K562 (cell line): ENCODE results near the gene ALKBH7. TPM values are rescaled to one million over a fixed set of nuclear protein-coding genes. Genes with fewer than 3 reads are reported as not detected.
A peak's percentile ranks its signal among the peaks of the same experiment; 100 is the strongest.

Experiments used
- BCL6 ChIP-seq: fragments of 250-450 bp; sonication (Bioruptor Pico); IDR thresholded peaks from 2 replicates; pipeline ENCODE4 v1.4.0; 2020
- CBX3 ChIP-seq, 2 experiments: IDR thresholded peaks; 1 replicate in 1 of 2; 2 replicates in 1 of 2; pipeline ENCODE4 v1.6.1; 2012; ENCODE audit warnings: inconsistent platforms in 2 of 2, low read length in 2 of 2, borderline replicate concordance in 1 of 2, control low read depth in 1 of 2
- GABPB2 ChIP-seq: fragments of 250-450 bp; sonication (Bioruptor Pico); conservative IDR thresholded peaks from 2 replicates; pipeline ENCODE4 v1.5.1; 2021; ENCODE audit warnings: mild to moderate bottlenecking
- IFI16 ChIP-seq: fragments of 250-450 bp; sonication (Bioruptor Pico); IDR thresholded peaks from 2 replicates; pipeline ENCODE4 v2.1.2; 2022; ENCODE audit warnings: mild to moderate bottlenecking, inconsistent platforms
- JUND ChIP-seq, 2 experiments: IDR thresholded peaks; 2 replicates in 1 of 2; 3 replicates in 1 of 2; pipeline ENCODE4 v1.6.1; 2011; ENCODE audit warnings: borderline replicate concordance in 2 of 2, low read depth in 2 of 2, low read length in 2 of 2, improper control_type of control experiment in 1 of 2, missing biosample characterization in 1 of 2, missing genetic modification characterization in 1 of 2, missing genetic modification reagents in 1 of 2
- KLF1 ChIP-seq: fragments of 450-650 bp; IDR thresholded peaks from 2 replicates; pipeline ENCODE4 v1.6.1; 2016; ENCODE audit warnings: missing genetic modification characterization, missing compliant biosample characterization
- NFIC ChIP-seq: fragments of 450-650 bp; IDR thresholded peaks from 2 replicates; pipeline ENCODE4 v1.6.1; 2017; ENCODE audit warnings: mild to moderate bottlenecking, inconsistent platforms
- PCBP1 ChIP-seq: fragments of 200-400 bp; formaldehyde crosslinking; IDR thresholded peaks from 2 replicates; pipeline ENCODE4 v1.6.1; 2018; ENCODE audit warnings: mild to moderate bottlenecking, low read depth, low read length; ENCODE audit not compliant: poor library complexity, severe bottlenecking
- PHF8 ChIP-seq: fragments of 200-600 bp; sonication (generic); IDR thresholded peaks from 2 replicates; pipeline ENCODE4 v1.6.1; 2012; ENCODE audit warnings: mixed run types, mild to moderate bottlenecking, inconsistent platforms, low read length, moderate library complexity, borderline replicate concordance
- SIN3B ChIP-seq: fragments of 450-650 bp; IDR thresholded peaks from 2 replicates; pipeline ENCODE4 v1.6.1; 2017; ENCODE audit warnings: low read depth, mild to moderate bottlenecking, moderate library complexity
- ZNF586 ChIP-seq: fragments of 450-650 bp; formaldehyde crosslinking; conservative IDR thresholded peaks from 2 replicates; pipeline ENCODE4 v1.4.0; 2020; ENCODE audit warnings: mild to moderate bottlenecking, moderate library complexity
- ZNF699 ChIP-seq: fragments of 250-450 bp; sonication (Bioruptor Pico); IDR thresholded peaks from 2 replicates; pipeline ENCODE4 v1.8.0; 2021; ENCODE audit warnings: mild to moderate bottlenecking, moderate library complexity; ENCODE audit not compliant: insufficient replicate concordance
- polyA plus RNA-seq, 8 experiments: library from polyadenylated mRNA; depleted of rRNA in 4 of 8; stranded (reverse) in 5 of 8; unstranded in 3 of 8; fragments of >200 nt; fragmentation: Nextera tagmentation in 2 of 8; fragmentation: Illumina TruSeq in 1 of 8; extraction: Ambion mirVana in 2 of 8; extraction: Trizol in 1 of 8; gene quantifications; 2 replicates each; pipeline versions ENCODE4 v1.2.1 to v1.2.3, GENCODE V29; 2011 to 2014; ENCODE audit warnings: inconsistent platforms in 1 of 8, missing spikeins in 1 of 8
- total RNA-seq, 7 experiments: library from RNA; depleted of rRNA in 6 of 7; stranded (reverse); fragments of >200 nt in 6 of 7; fragmentation: Illumina TruSeq in 2 of 7; extraction: Trizol in 2 of 7; gene quantifications; 2 replicates each; pipeline versions ENCODE4 v1.2.1 to v1.2.3, GENCODE V29; 2011 to 2021; ENCODE audit warnings: low replicate concordance in 1 of 7
- TF ChIP-seq, protein P1 (sequence below): fragments of 450-650 bp; IDR thresholded peaks from 2 replicates; pipeline ENCODE4 v1.6.1; 2014; ENCODE audit warnings: low read depth, mild to moderate bottlenecking, moderate library complexity, borderline replicate concordance
- TF ChIP-seq, protein P2 (sequence below): fragments of 200-800 bp; sonication (Bioruptor generic); IDR thresholded peaks from 2 replicates; pipeline ENCODE4 v1.6.1; 2017; ENCODE audit warnings: missing genetic modification characterization, missing compliant biosample characterization
- TF ChIP-seq, protein P3 (sequence below): fragments of 250-450 bp; sonication (Bioruptor Pico); IDR thresholded peaks from 2 replicates; pipeline ENCODE4 v1.5.0; 2022; ENCODE audit warnings: mild to moderate bottlenecking
- TF ChIP-seq, protein P4 (sequence below), 2 experiments: IDR thresholded peaks in 1 of 2; conservative IDR thresholded peaks in 1 of 2; 2 replicates each; pipeline ENCODE4 v1.6.1; 2016; ENCODE audit warnings: low read depth in 2 of 2, mild to moderate bottlenecking in 1 of 2, missing compliant biosample characterization in 1 of 2, missing genetic modification characterization in 1 of 2, moderate library complexity in 1 of 2

Gene ALKBH7
- total and polyA plus RNA-seq, 9 of the 15 experiments (the other 6 are each of a cell fraction or from before 2014, with no cell fraction given): 0.69 to 94.8 (median 17.6) TPM

DNA sequence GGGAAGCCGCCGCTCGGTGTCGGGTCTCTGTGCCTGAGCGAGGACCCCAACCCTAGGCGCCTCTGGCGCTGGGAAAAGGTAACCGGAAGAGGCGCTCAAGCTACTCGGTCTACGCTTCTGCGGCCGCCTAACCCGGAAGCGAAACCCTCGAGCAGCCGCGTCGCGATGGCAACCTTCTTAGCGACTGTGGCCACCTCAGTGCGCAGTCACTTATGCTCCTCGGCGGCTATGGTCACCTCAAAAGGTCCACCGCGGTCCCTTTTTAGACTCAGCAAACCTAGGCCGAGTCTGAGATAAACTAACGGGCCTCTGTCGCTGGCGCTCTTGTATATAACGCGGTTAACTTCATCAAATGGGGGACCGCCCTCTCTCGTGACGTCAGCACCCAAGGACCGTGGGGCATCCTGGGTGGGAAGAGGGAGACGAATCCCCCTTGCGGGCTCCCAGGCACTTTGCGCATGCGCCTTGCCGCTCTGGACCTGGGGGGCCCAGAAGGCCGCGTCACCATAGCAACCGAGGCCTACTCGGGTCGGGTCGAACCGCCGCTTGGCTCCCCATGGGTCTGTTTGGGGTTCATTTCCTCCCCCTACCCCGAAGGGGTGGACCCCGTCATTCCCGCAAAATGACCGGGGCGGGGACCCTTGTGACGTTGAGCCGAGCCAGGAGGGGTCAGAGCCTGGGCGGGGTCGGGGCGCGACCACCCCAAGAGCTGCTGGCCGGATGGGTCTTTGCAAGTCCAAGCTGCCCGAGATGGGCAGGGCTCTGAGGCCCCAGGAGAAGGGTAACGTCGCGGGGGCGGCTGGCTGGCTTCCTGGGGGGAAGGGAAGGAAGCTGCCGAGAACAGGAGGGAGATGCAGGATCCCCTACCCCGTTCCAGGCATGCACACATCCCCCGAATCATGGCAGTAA is 20.7 kb downstream of the ALKBH7 start, which contains the start of gene GTF2F1 (continued):
- TF ChIP-seq ZNF699 (CRISPR knock-in tag) (no peak), SIN3B (peak; percentile 81), BCL6 (CRISPR knock-in tag) (no peak), PHF8 (peak; percentile 65), PCBP1 (no peak), JUND (IDR thresholded peaks at IDR 0.05; ENCODE audit: borderline replicate concordance, low read depth, low read length) (0 out of 2 replicates have a peak, but pooled peaks have one; percentile 21), JUND (tag; IDR thresholded peaks at IDR 0.05; ENCODE audit: borderline replicate concordance, low read depth, low read length) (0 out of 3 replicates have a peak, but pooled peaks have one; percentile 63), GABPB2 (no peak), CBX3 (IDR thresholded peaks at IDR 0.05; ENCODE audit: borderline replicate concordance in 1 of 2, low read length in 2 of 2) (no peak; a peak in 1 of 3 replicates), NFIC (no peak), IFI16 (CRISPR knock-in tag) (no peak), ZNF586 (CRISPR knock-in tag) (no peak), KLF1 (tag) (0 out of 2 replicates have a peak, but pooled peaks have one; percentile 28)
- TF ChIP-seq, protein P1, sequence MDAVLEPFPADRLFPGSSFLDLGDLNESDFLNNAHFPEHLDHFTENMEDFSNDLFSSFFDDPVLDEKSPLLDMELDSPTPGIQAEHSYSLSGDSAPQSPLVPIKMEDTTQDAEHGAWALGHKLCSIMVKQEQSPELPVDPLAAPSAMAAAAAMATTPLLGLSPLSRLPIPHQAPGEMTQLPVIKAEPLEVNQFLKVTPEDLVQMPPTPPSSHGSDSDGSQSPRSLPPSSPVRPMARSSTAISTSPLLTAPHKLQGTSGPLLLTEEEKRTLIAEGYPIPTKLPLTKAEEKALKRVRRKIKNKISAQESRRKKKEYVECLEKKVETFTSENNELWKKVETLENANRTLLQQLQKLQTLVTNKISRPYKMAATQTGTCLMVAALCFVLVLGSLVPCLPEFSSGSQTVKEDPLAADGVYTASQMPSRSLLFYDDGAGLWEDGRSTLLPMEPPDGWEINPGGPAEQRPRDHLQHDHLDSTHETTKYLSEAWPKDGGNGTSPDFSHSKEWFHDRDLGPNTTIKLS: peak; percentile 66; the same call in 1 of the 2 replicates
- TF ChIP-seq, protein P2, sequence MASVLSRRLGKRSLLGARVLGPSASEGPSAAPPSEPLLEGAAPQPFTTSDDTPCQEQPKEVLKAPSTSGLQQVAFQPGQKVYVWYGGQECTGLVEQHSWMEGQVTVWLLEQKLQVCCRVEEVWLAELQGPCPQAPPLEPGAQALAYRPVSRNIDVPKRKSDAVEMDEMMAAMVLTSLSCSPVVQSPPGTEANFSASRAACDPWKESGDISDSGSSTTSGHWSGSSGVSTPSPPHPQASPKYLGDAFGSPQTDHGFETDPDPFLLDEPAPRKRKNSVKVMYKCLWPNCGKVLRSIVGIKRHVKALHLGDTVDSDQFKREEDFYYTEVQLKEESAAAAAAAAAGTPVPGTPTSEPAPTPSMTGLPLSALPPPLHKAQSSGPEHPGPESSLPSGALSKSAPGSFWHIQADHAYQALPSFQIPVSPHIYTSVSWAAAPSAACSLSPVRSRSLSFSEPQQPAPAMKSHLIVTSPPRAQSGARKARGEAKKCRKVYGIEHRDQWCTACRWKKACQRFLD (CRISPR knock-in tag): peak; percentile 61; the same call in 1 of the 2 replicates
- TF ChIP-seq, protein P3, sequence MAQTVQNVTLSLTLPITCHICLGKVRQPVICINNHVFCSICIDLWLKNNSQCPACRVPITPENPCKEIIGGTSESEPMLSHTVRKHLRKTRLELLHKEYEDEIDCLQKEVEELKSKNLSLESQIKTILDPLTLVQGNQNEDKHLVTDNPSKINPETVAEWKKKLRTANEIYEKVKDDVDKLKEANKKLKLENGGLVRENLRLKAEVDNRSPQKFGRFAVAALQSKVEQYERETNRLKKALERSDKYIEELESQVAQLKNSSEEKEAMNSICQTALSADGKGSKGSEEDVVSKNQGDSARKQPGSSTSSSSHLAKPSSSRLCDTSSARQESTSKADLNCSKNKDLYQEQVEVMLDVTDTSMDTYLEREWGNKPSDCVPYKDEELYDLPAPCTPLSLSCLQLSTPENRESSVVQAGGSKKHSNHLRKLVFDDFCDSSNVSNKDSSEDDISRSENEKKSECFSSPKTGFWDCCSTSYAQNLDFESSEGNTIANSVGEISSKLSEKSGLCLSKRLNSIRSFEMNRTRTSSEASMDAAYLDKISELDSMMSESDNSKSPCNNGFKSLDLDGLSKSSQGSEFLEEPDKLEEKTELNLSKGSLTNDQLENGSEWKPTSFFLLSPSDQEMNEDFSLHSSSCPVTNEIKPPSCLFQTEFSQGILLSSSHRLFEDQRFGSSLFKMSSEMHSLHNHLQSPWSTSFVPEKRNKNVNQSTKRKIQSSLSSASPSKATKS: no peak
- TF ChIP-seq, protein P4, sequence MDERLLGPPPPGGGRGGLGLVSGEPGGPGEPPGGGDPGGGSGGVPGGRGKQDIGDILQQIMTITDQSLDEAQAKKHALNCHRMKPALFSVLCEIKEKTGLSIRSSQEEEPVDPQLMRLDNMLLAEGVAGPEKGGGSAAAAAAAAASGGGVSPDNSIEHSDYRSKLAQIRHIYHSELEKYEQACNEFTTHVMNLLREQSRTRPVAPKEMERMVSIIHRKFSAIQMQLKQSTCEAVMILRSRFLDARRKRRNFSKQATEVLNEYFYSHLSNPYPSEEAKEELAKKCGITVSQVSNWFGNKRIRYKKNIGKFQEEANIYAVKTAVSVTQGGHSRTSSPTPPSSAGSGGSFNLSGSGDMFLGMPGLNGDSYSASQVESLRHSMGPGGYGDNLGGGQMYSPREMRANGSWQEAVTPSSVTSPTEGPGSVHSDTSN (CRISPR knock-in tag; IDR thresholded peaks at IDR 0.05; ENCODE audit: low read depth): no peak
- TF ChIP-seq, protein P4 (tag; conservative IDR thresholded peaks at IDR 0.05; ENCODE audit: low read depth): no peak
